ENCODE results near the gene LDB2. TPM values are rescaled to one million over a fixed set of nuclear protein-coding genes. Genes with fewer than 3 reads are reported as not detected.

Gene LDB2
- total RNA-seq, 1 donor: 18.8 TPM

DNA sequence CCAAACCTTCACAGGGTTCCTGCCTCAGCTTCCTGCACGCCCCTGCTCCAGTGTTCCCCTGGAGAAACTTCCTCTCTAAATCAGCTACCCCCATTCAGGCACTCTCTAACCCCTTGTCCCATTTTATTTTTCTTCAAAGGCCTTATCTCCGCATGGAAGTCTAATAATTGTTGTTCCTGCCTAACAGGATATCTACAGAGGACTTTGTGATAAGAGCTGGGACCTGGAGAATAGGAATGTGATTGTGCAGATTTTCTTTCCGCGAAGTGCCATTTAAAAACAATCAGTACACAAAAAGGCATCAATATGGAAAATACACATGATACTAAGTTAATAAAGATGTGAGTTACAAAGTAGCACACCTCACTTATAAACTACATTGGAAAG lies 32.6 kb downstream of the LDB2 start:
- Histone ChIP-seq H4K20me1 (ENCODE audit: insufficient read depth, low read length) (no peaks in the 10 kb centered on the region), H3K79me2 (ENCODE audit: insufficient read depth, low read length) (peaks cover 8% of the 10 kb centered on the region), H3K36me3 (ENCODE audit: insufficient read depth, low read length) (peaks cover 5% of the 10 kb centered on the region), H3K9me3 (ENCODE audit: low read depth, low read length) (no peaks in the 10 kb centered on the region), H3K4me2 (ENCODE audit: insufficient read depth, low read length) (no peak overlapping the region), H3K27ac (ENCODE audit: low read depth, low read length) (no peak overlapping the region), H2AFZ (ENCODE audit: low read length) (no peak overlapping the region), H3K27me3 (ENCODE audit: insufficient read depth, low read length) (no peaks in the 10 kb centered on the region), H3K4me3 (ENCODE audit: insufficient read depth, low read length) (no peak overlapping the region), H3K4me1 (ENCODE audit: insufficient read depth, low read length) (peaks cover 18% of the 10 kb centered on the region)
- TF ChIP-seq, protein P1, sequence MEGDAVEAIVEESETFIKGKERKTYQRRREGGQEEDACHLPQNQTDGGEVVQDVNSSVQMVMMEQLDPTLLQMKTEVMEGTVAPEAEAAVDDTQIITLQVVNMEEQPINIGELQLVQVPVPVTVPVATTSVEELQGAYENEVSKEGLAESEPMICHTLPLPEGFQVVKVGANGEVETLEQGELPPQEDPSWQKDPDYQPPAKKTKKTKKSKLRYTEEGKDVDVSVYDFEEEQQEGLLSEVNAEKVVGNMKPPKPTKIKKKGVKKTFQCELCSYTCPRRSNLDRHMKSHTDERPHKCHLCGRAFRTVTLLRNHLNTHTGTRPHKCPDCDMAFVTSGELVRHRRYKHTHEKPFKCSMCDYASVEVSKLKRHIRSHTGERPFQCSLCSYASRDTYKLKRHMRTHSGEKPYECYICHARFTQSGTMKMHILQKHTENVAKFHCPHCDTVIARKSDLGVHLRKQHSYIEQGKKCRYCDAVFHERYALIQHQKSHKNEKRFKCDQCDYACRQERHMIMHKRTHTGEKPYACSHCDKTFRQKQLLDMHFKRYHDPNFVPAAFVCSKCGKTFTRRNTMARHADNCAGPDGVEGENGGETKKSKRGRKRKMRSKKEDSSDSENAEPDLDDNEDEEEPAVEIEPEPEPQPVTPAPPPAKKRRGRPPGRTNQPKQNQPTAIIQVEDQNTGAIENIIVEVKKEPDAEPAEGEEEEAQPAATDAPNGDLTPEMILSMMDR (IDR thresholded peaks at IDR 0.05; ENCODE audit: extremely low read depth, low read depth, low read length): no peak
- no peak for DNase-seq (ENCODE audit: insufficient read length, low spot score, missing footprints)

DNA sequence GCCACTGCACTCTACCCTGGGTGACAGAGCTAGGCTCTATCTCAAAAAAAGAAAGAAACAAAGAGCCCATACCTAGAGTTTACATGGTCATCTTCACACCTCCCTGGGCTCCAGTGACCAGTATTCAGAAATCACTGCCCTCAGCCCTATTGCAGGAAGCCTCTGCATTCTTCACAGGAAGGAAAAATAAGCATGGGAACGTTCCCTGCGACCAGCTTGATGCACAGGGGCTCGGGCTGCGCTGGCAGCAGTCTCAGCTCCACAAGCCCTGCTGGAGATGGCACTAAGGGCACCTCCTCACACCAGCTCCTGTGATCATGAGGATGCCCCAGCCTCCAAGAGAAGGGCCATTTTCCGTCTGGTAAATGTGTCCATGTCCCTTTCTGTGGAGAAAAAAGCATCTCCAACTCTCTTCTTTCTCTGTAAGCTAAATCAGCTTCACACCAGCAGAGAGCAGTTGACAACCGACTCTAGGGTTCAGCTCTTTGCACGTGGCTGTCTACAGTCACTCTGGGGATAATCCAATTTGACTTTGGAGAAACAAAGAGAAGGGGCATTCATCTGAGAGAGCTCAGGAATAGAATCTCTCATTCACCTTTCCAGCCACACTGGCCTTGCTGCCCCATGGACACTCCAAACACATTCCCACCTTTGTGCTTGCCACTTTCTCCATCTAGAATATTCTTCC lies 33.1 kb downstream of the LDB2 start:
- no peak overlapping the region for H3K4me2 ChIP-seq (ENCODE audit: insufficient read depth, low read length)
- H3K4me3 ChIP-seq (ENCODE audit: insufficient read depth, low read length): no peak overlapping the region
- no peaks in the 10 kb centered on the region for H3K9me3 ChIP-seq (ENCODE audit: low read depth, low read length)
- no peak overlapping the region for H2AFZ ChIP-seq (ENCODE audit: low read length)
- H3K27me3 ChIP-seq (ENCODE audit: insufficient read depth, low read length): no peaks in the 10 kb centered on the region
- no peaks in the 10 kb centered on the region for H4K20me1 ChIP-seq (ENCODE audit: insufficient read depth, low read length)
- no peak overlapping the region for H3K27ac ChIP-seq (ENCODE audit: low read depth, low read length)
- H3K4me1 ChIP-seq (ENCODE audit: insufficient read depth, low read length): peaks cover 23% of the 10 kb centered on the region
- TF ChIP-seq, protein P1 (IDR thresholded peaks at IDR 0.05; ENCODE audit: extremely low read depth, low read depth, low read length): no peak
- DNase-seq (ENCODE audit: insufficient read length, low spot score, missing footprints): no peak
- peaks cover 5% of the 10 kb centered on the region for H3K36me3 ChIP-seq (ENCODE audit: insufficient read depth, low read length)
- peaks cover 8% of the 10 kb centered on the region for H3K79me2 ChIP-seq (ENCODE audit: insufficient read depth, low read length)

DNA sequence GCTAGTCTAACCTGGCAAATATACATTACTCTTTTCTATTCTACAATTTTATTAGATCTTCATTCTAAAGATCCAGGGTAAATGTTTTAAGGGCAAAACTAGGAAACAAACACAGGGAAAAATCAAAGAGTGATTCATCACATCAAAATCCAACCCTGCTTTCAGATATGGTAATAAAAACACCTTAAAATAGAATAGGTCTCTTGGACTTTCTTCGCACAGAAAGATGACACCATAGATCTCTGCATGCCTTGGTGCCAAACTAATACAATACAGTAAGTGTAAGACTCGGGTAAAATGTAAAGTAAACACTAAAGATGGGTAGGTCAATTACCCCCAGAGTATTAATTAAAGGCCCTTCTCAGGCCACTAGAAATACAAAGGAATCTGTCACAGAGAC lies 34.2 kb downstream of the LDB2 start:
- Histone ChIP-seq H3K36me3 (ENCODE audit: insufficient read depth, low read length) (no peaks in the 10 kb centered on the region), H3K4me1 (ENCODE audit: insufficient read depth, low read length) (peaks cover 21% of the 10 kb centered on the region), H4K20me1 (ENCODE audit: insufficient read depth, low read length) (no peaks in the 10 kb centered on the region), H2AFZ (ENCODE audit: low read length) (no peak overlapping the region), H3K27me3 (ENCODE audit: insufficient read depth, low read length) (no peaks in the 10 kb centered on the region), H3K27ac (ENCODE audit: low read depth, low read length) (no peak overlapping the region), H3K79me2 (ENCODE audit: insufficient read depth, low read length) (peaks cover 11% of the 10 kb centered on the region), H3K4me2 (ENCODE audit: insufficient read depth, low read length) (no peak overlapping the region), H3K9me3 (ENCODE audit: low read depth, low read length) (no peaks in the 10 kb centered on the region), H3K4me3 (ENCODE audit: insufficient read depth, low read length) (no peak overlapping the region)
- DNase-seq (ENCODE audit: insufficient read length, low spot score, missing footprints): no peak
- TF ChIP-seq, protein P1 (IDR thresholded peaks at IDR 0.05; ENCODE audit: extremely low read depth, low read depth, low read length): no peak

DNA sequence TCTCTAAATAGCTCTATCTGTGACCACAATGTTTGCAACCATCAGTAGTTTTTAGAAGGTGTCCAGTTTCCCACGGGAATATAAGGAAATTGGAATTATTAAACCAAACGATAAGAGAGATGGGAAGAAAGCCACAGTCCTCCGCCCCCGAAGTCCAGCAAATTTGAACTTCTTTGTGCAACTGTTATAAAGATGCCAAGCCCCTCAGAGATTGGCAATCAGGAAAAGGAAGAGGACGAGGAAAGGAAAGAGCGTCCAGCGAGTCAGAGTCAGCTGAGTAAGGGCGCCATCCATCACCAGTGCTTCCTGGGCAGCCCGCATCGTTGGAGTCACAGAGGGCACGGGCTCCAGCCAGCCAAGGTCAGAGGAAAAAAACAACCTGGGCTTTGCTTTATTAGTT lies 35.7 kb downstream of the LDB2 start:
- Histone ChIP-seq H3K9me3 (ENCODE audit: low read depth, low read length) (no peaks in the 10 kb centered on the region), H3K27ac (ENCODE audit: low read depth, low read length) (no peak overlapping the region), H2AFZ (ENCODE audit: low read length) (no peak overlapping the region), H3K4me2 (ENCODE audit: insufficient read depth, low read length) (no peak overlapping the region), H3K36me3 (ENCODE audit: insufficient read depth, low read length) (no peaks in the 10 kb centered on the region), H3K4me3 (ENCODE audit: insufficient read depth, low read length) (no peak overlapping the region), H3K4me1 (ENCODE audit: insufficient read depth, low read length) (peaks cover 31% of the 10 kb centered on the region), H3K27me3 (ENCODE audit: insufficient read depth, low read length) (no peaks in the 10 kb centered on the region), H4K20me1 (ENCODE audit: insufficient read depth, low read length) (no peaks in the 10 kb centered on the region), H3K79me2 (ENCODE audit: insufficient read depth, low read length) (peaks cover 11% of the 10 kb centered on the region)
- TF ChIP-seq, protein P1 (IDR thresholded peaks at IDR 0.05; ENCODE audit: extremely low read depth, low read depth, low read length): no peak
- no peak for DNase-seq (ENCODE audit: insufficient read length, low spot score, missing footprints)

All from osteoblast (primary cell).